ENCODE data around the gene PIK3R6. TPM values are rescaled to one million over a fixed set of nuclear protein-coding genes. Genes with fewer than 3 reads are reported as not detected.

Gene PIK3R6
- total and polyA plus RNA-seq, 2 of the 4 experiments (the other 2 are of a cell fraction), result not detected

- H3K4me1 ChIP-seq (ENCODE audit: control insufficient read depth, insufficient read depth, low read length), result no peaks in the 10 kb centered on the region
- H3K4me2 ChIP-seq (ENCODE audit: low read depth, low read length), result no peak overlapping the region
- ChIA-PET POLR2A (ENCODE audit: unreplicated experiment) (no interaction called here), CTCF (no interaction called here)
- H3K27me3 ChIP-seq (ENCODE audit: control insufficient read depth, insufficient read depth, low read length), result no peaks in the 10 kb centered on the region; the same call in 1 of the 2 replicates
- H3K4me3 ChIP-seq (ENCODE audit: insufficient read depth, low read depth, low read length), result no peak overlapping the region
- no peak overlapping the region for H4K5ac ChIP-seq (ENCODE audit: low read depth, low read length)
- WGBS, 2 experiments (ENCODE audit: extremely low coverage in 2 of 2, insufficient read length in 1 of 2), result no CpG with 5 or more reads among the region's 4 CpGs
- no peak overlapping the region for H2AK5ac ChIP-seq (ENCODE audit: low read depth, low read length)
- H3K23ac ChIP-seq (ENCODE audit: low read depth, low read length), result no peak overlapping the region
- H2AFZ ChIP-seq (replicated peaks; ENCODE audit: low read length, poor library complexity), result no peak overlapping the region
- intact Hi-C loops (cut with micrococcal nuclease) (no loop called here), in situ Hi-C loops (cut with MboI; ENCODE audit: low sequenced_read_pairs) (loop anchor here (25.0 kb wide), 1 partner anchor 746 kb away; no protein-coding TSS in a partner anchor), dilution Hi-C loops (cut with HindIII; ENCODE audit: low sequenced_read_pairs, unreplicated experiment) (no loop called here)
- no peak overlapping the region for H3K4ac ChIP-seq (ENCODE audit: low read depth, low read length)
- no peak overlapping the region for H3K27ac ChIP-seq (ENCODE audit: insufficient read depth, low read length)
- no peak overlapping the region for H3K56ac ChIP-seq (ENCODE audit: extremely low read depth, insufficient read depth, low read length)
- no peak for TF ChIP-seq CHD1 (IDR thresholded peaks at IDR 0.05; ENCODE audit: low read depth, low read length)
- TF ChIP-seq MXI1 (IDR thresholded peaks at IDR 0.05; ENCODE audit: borderline replicate concordance, low read depth, low read length), result no peak
- TF ChIP-seq USF2 (IDR thresholded peaks at IDR 0.05; ENCODE audit: low read depth, low read length), result no peak
- TF ChIP-seq FOS (IDR thresholded peaks at IDR 0.05; ENCODE audit: low read depth, low read length), result no peak
- no peak for TF ChIP-seq POLR2A (IDR thresholded peaks at IDR 0.05; ENCODE audit: low read depth, low read length)
- TF ChIP-seq RFX5 (IDR thresholded peaks at IDR 0.05; ENCODE audit: low read depth, low read length), result no peak
- no peak for TF ChIP-seq MAFK (IDR thresholded peaks at IDR 0.05; ENCODE audit: low read depth, low read length)
- TF ChIP-seq MAZ (IDR thresholded peaks at IDR 0.05; ENCODE audit: borderline replicate concordance, low read depth, low read length), result no peak
- no peak for TF ChIP-seq CTCF (conservative IDR thresholded peaks at IDR 0.05; ENCODE audit: low read depth, low read length)
- TF ChIP-seq NFE2L2 (IDR thresholded peaks at IDR 0.05; ENCODE audit: low read depth, low read length), result no peak
- TF ChIP-seq CEBPB (IDR thresholded peaks at IDR 0.05; ENCODE audit: low read depth, low read length), result no peak
- no peak for TF ChIP-seq SMC3 (IDR thresholded peaks at IDR 0.05; ENCODE audit: low read depth, low read length)
- TF ChIP-seq ELK1 (IDR thresholded peaks at IDR 0.05; ENCODE audit: borderline replicate concordance, low read depth, low read length), result no peak
- TF ChIP-seq BHLHE40 (IDR thresholded peaks at IDR 0.05; ENCODE audit: low read depth, low read length), result no peak
- TF ChIP-seq RCOR1 (IDR thresholded peaks at IDR 0.05; ENCODE audit: insufficient replicate concordance, low read length), result no peak
- TF ChIP-seq RAD21 (IDR thresholded peaks at IDR 0.05; ENCODE audit: low read length), result no peak
- H2BK15ac ChIP-seq (ENCODE audit: low read depth, low read length), result no peak overlapping the region
- H4K91ac ChIP-seq (ENCODE audit: insufficient read depth, low read depth, low read length), result no peak overlapping the region
- no peak overlapping the region for H3K14ac ChIP-seq (replicated peaks; ENCODE audit: low read depth, low read length)
- H2BK120ac ChIP-seq (ENCODE audit: low read depth, low read length), result no peak overlapping the region
- no peak overlapping the region for H2BK5ac ChIP-seq (ENCODE audit: low read depth, low read length, poor library complexity, severe bottlenecking)
- peaks cover 5% of the 10 kb centered on the region; the same call in 1 of the 2 replicates for H3K9me3 ChIP-seq (ENCODE audit: control insufficient read depth, insufficient read depth, low read length)
- no peak overlapping the region for H2BK20ac ChIP-seq (ENCODE audit: low read depth, low read length)
- no peaks in the 10 kb centered on the region for H3K9me1 ChIP-seq (ENCODE audit: insufficient read depth, low read length)
- DNase-seq, result no peak
- H3K9ac ChIP-seq (ENCODE audit: low read depth, low read length), result no peak overlapping the region
- no TSS peak for BruUV-seq (replicated peaks)
- no peak for ATAC-seq (ENCODE audit: low read depth)
- no peaks in the 10 kb centered on the region for H3K79me1 ChIP-seq (ENCODE audit: low read depth in 1 of 2, low read length in 2 of 2)
- H3K36me3 ChIP-seq (ENCODE audit: control insufficient read depth, insufficient read depth, low read length), result no peaks in the 10 kb centered on the region
- no peaks in the 10 kb centered on the region for H4K20me1 ChIP-seq (ENCODE audit: insufficient read depth, low read length)
- H2AK9ac ChIP-seq (replicated peaks; ENCODE audit: low read depth, low read length, poor library complexity), result no peak overlapping the region
- H3K18ac ChIP-seq (ENCODE audit: low read depth, low read length), result no peak overlapping the region
- H4K8ac ChIP-seq (ENCODE audit: low read depth in 2 of 2, low read length in 2 of 2), result no peak overlapping the region
These were observed 76.1 kb downstream of the PIK3R6 start for GRCh38 chr17:8791248-8791909.
